PC-9 (cell line): Measurements from ENCODE around the gene TSGA10. TPM values are rescaled to one million over a fixed set of nuclear protein-coding genes. Genes with fewer than 3 reads are reported as not detected.

Source experiments
- BruUV-seq: library from RNA; stranded (reverse); fragments of 400-500 nt; replicated peaks from 2 replicates; lab custom pipeline; 2021; lab: Mats Ljungman, UMichigan
- CTCF ChIA-PET: fragments of 300-600 bp; sonication (Branson Sonifier 250); formaldehyde crosslinking; loops from one replicate; lab custom pipeline; 2022; ENCODE audit warnings: antibody characterized with exemption; lab: Charles Lee
- POLR2A ChIA-PET: fragments of 300-600 bp; sonication (Branson Sonifier 250); formaldehyde crosslinking; loops from one replicate; lab custom pipeline; 2022; ENCODE audit warnings: antibody characterized with exemption; ENCODE audit not compliant: unreplicated experiment; lab: Charles Lee
- DNase-seq, 2 experiments: peaks; one replicate each; pipeline versions ENCODE4 v3.0.0 to v3.0.0-alpha.2; 2015 to 2022; ENCODE audit warnings: mixed read lengths in 1 of 2
- H2AFZ ChIP-seq: fragments of 200-600 bp; sonication (generic); 2 replicates; pipeline ENCODE4 v1.8.1; 2017; ENCODE audit warnings: antibody characterized with exemption
- H3F3A ChIP-seq: fragments of 200-600 bp; sonication (generic); 2 replicates; pipeline ENCODE4 v1.8.1; 2017; ENCODE audit warnings: antibody characterized with exemption, mild to moderate bottlenecking, low read depth; ENCODE audit not compliant: insufficient read depth
- H3K27ac ChIP-seq: fragments of 200-600 bp; sonication (generic); 2 replicates; pipeline ENCODE4 v1.6.1; 2016; ENCODE audit warnings: mixed run types
- H3K27me3 ChIP-seq: fragments of 200-600 bp; sonication (generic); 2 replicates; pipeline ENCODE4 v1.6.1; 2016; ENCODE audit warnings: low read depth, mixed run types; ENCODE audit not compliant: insufficient read depth
- H3K36me3 ChIP-seq: fragments of 200-600 bp; sonication (generic); 2 replicates; pipeline ENCODE4 v1.6.1; 2016; ENCODE audit warnings: low read depth, mixed run types
- H3K4me1 ChIP-seq: fragments of 200-600 bp; sonication (generic); replicated peaks from 2 replicates; pipeline ENCODE4 v1.6.1; 2016; ENCODE audit warnings: mixed run types; ENCODE audit not compliant: insufficient read depth
- H3K4me2 ChIP-seq: fragments of 200-600 bp; sonication (generic); 2 replicates; pipeline ENCODE4 v1.6.1; 2017; ENCODE audit warnings: mixed run types
- H3K4me3 ChIP-seq: fragments of 200-600 bp; sonication (generic); 2 replicates; pipeline ENCODE4 v1.6.1; 2016; ENCODE audit warnings: mixed run types
- H3K79me2 ChIP-seq: fragments of 200-600 bp; sonication (generic); 2 replicates; pipeline ENCODE4 v1.6.1; 2017; ENCODE audit warnings: low read depth, mixed run types
- H3K9me2 ChIP-seq: fragments of 200-600 bp; sonication (generic); 2 replicates; pipeline ENCODE4 v1.8.1; 2017; ENCODE audit warnings: mild to moderate bottlenecking; ENCODE audit not compliant: insufficient read depth
- H3K9me3 ChIP-seq: fragments of 200-600 bp; sonication (generic); 2 replicates; pipeline ENCODE4 v1.8.1; 2016; ENCODE audit warnings: low read depth; ENCODE audit not compliant: insufficient read depth
- H4K20me1 ChIP-seq: fragments of 200-600 bp; sonication (generic); 2 replicates; pipeline ENCODE4 v1.8.1; 2017; ENCODE audit not compliant: insufficient read depth
- EZH2 ChIP-seq: fragments of 200-600 bp; sonication (generic); IDR thresholded peaks from 2 replicates; pipeline ENCODE4 v1.8.0; 2017; ENCODE audit warnings: antibody characterized with exemption, low read depth
- intact Hi-C: fragments of 100-400 bp; cut with micrococcal nuclease; formaldehyde crosslinking; loops from one replicate; pipeline ENCODE4 v1.10.0; 2022; ENCODE audit not compliant: unreplicated experiment
- total RNA-seq: library from RNA; stranded (reverse); gene quantifications from 2 replicates; pipeline ENCODE4 v1.2.3, GENCODE V29; 2021
- TF ChIP-seq, protein P1 (sequence below): fragments of 200-600 bp; sonication (generic); conservative IDR thresholded peaks from 2 replicates; pipeline ENCODE4 v1.6.1; 2017; ENCODE audit warnings: mixed run types, antibody characterized with exemption, mild to moderate bottlenecking, moderate library complexity

TSGA10 gene
- total RNA-seq, 1 experiment from 2014 or later, result 14.9 TPM

- H2AFZ ChIP-seq, result no peak overlapping the region
- intact Hi-C loops, result no loop called here
- POLR2A ChIA-PET, result no interaction called here
- no peak overlapping the region for H3K27ac ChIP-seq
- no peaks in the 10 kb centered on the region for H3K9me2 ChIP-seq
- no peaks in the 10 kb centered on the region for H3K9me3 ChIP-seq
- no peaks in the 10 kb centered on the region; the same call in 1 of the 2 replicates for H4K20me1 ChIP-seq
- no TSS peak for BruUV-seq
- no peaks in the 10 kb centered on the region for H3K27me3 ChIP-seq
- peaks cover 22% of the 10 kb centered on the region for H3K36me3 ChIP-seq
- H3K4me3 ChIP-seq, result no peak overlapping the region
- H3K4me2 ChIP-seq, result no peak overlapping the region
- no peaks in the 10 kb centered on the region for H3F3A ChIP-seq
- DNase-seq, result no peak
- no peaks in the 10 kb centered on the region for H3K4me1 ChIP-seq
- TF ChIP-seq, protein P1, sequence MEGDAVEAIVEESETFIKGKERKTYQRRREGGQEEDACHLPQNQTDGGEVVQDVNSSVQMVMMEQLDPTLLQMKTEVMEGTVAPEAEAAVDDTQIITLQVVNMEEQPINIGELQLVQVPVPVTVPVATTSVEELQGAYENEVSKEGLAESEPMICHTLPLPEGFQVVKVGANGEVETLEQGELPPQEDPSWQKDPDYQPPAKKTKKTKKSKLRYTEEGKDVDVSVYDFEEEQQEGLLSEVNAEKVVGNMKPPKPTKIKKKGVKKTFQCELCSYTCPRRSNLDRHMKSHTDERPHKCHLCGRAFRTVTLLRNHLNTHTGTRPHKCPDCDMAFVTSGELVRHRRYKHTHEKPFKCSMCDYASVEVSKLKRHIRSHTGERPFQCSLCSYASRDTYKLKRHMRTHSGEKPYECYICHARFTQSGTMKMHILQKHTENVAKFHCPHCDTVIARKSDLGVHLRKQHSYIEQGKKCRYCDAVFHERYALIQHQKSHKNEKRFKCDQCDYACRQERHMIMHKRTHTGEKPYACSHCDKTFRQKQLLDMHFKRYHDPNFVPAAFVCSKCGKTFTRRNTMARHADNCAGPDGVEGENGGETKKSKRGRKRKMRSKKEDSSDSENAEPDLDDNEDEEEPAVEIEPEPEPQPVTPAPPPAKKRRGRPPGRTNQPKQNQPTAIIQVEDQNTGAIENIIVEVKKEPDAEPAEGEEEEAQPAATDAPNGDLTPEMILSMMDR, result no peak
- no peak for TF ChIP-seq EZH2
- H3K79me2 ChIP-seq, result no peaks in the 10 kb centered on the region
- CTCF ChIA-PET, result no interaction called here
Observed at GRCh38 chr2:99166218-99166617, 11.5 kb upstream of the TSGA10 start.

- no peak overlapping the region for H2AFZ ChIP-seq
- no peaks in the 10 kb centered on the region for H3K9me3 ChIP-seq
- ChIA-PET CTCF (no interaction called here), POLR2A (no interaction called here)
- H3K4me1 ChIP-seq, result peaks cover 8% of the 10 kb centered on the region
- no peaks in the 10 kb centered on the region for H3K9me2 ChIP-seq
- DNase-seq, result no peak
- no peaks in the 10 kb centered on the region for H4K20me1 ChIP-seq
- intact Hi-C loops, result no loop called here
- no peak overlapping the region for H3K4me2 ChIP-seq
- H3K27ac ChIP-seq, result no peak overlapping the region
- peaks cover 17% of the 10 kb centered on the region for H3K79me2 ChIP-seq
- no TSS peak for BruUV-seq
- TF ChIP-seq, protein P1, result no peak
- no peak for TF ChIP-seq EZH2
- H3F3A ChIP-seq, result peaks cover 5% of the 10 kb centered on the region; the same call in 1 of the 2 replicates
- H3K36me3 ChIP-seq, result peaks cover 21% of the 10 kb centered on the region
- H3K4me3 ChIP-seq, result no peak overlapping the region
- H3K27me3 ChIP-seq, result no peaks in the 10 kb centered on the region
Observed at GRCh38 chr2:99159594-99159993, 4.9 kb upstream of the TSGA10 start.

DNA sequence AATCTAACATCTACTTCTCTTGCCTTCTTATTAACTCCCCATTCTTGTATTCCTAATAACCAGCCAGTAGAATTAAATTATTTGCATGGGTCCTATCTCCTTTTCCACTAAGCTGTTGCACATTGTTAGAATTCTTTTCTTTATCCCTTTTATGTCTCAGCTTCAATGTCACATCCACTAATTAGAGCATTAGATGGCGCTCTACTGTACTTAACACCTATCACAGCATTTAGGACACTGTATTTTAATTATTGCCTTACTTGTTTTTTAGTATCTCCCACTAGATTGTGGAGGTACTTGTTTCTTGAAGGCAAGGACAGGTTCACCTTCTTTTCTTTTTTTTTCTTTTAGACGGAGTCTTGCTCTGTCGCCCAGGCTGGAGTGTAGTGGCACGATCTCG, 3.9 kb upstream of the TSGA10 start:
- H3K36me3 ChIP-seq, result peaks cover 21% of the 10 kb centered on the region
- H3K27ac ChIP-seq, result no peak overlapping the region
- ChIA-PET CTCF (no interaction called here), POLR2A (no interaction called here)
- no peaks in the 10 kb centered on the region for H3K9me2 ChIP-seq
- DNase-seq, result no peak
- H3K4me3 ChIP-seq, result no peak overlapping the region
- TF ChIP-seq EZH2, result no peak
- TF ChIP-seq, protein P1, result no peak
- H2AFZ ChIP-seq, result no peak overlapping the region
- no peaks in the 10 kb centered on the region for H4K20me1 ChIP-seq
- no peaks in the 10 kb centered on the region for H3K9me3 ChIP-seq
- intact Hi-C loops, result no loop called here
- H3K27me3 ChIP-seq, result no peaks in the 10 kb centered on the region
- H3K4me1 ChIP-seq, result peaks cover 17% of the 10 kb centered on the region
- no peak overlapping the region for H3K4me2 ChIP-seq
- no TSS peak for BruUV-seq
- peaks cover 17% of the 10 kb centered on the region for H3K79me2 ChIP-seq
- H3F3A ChIP-seq, result peaks cover 15% of the 10 kb centered on the region
